Suppressor macrophage treated with lipopolysaccharide for 1 hour (primary cell): ENCODE data around the gene ARSH.
A peak's percentile ranks its signal among the peaks of the same experiment; 100 is the strongest.
"Not testable (repeated sequence)": the region's sequence is repeated elsewhere in the genome, so short reads cannot be mapped to it uniquely, and the experiment has no call there.

ENCODE experiments used
- DNase-seq, 3 donors: peaks; one replicate each; pipeline ENCODE4 v3.0.0-alpha.2; 2020 to 2022

ARSH gene

GRCh38 chrX:3044671-3045070 lies 38.3 kb downstream of the ARSH start:
- no peak for DNase-seq

- peak in 1 of 3 donors; percentile 10 for DNase-seq
These were observed 40.2 kb downstream of the ARSH start for GRCh38 chrX:3046253-3047240.

GRCh38 chrX:3050523-3051175 lies 44.3 kb downstream of the ARSH start:
- DNase-seq = not testable (repeated sequence)

GRCh38 chrX:3052860-3053259 lies 46.5 kb downstream of the ARSH start:
- no peak for DNase-seq

GRCh38 chrX:3066555-3066954 lies 60.2 kb downstream of the ARSH start:
- DNase-seq = no peak

- DNase-seq = no peak
These were observed 69.6 kb downstream of the ARSH start for GRCh38 chrX:3075959-3076358.

- no peak for DNase-seq
These were observed 70.2 kb downstream of the ARSH start for GRCh38 chrX:3076416-3076991.
